ENCODE results near the gene ZRANB1.

GRCh38 chr10:124990671-124991625, 49.0 kb downstream of the ZRANB1 start:
- TF ChIP-seq PKNOX1 (IDR thresholded peaks at IDR 0.05) (no peak), ARNT (IDR thresholded peaks at IDR 0.05) (no peak), FOXA1 (IDR thresholded peaks at IDR 0.05) (no peak), FOXM1 (IDR thresholded peaks at IDR 0.05; ENCODE audit: borderline replicate concordance) (no peak), ELF4 (IDR thresholded peaks at IDR 0.05) (no peak), SP1 (IDR thresholded peaks at IDR 0.05) (no peak), FOXK2 (IDR thresholded peaks at IDR 0.05) (no peak)
